ENCODE measurements around the gene TSC2.
"Not testable (repeated sequence)": the region's sequence is repeated elsewhere in the genome, so short reads cannot be mapped to it uniquely, and the experiment has no call there.

DNA sequence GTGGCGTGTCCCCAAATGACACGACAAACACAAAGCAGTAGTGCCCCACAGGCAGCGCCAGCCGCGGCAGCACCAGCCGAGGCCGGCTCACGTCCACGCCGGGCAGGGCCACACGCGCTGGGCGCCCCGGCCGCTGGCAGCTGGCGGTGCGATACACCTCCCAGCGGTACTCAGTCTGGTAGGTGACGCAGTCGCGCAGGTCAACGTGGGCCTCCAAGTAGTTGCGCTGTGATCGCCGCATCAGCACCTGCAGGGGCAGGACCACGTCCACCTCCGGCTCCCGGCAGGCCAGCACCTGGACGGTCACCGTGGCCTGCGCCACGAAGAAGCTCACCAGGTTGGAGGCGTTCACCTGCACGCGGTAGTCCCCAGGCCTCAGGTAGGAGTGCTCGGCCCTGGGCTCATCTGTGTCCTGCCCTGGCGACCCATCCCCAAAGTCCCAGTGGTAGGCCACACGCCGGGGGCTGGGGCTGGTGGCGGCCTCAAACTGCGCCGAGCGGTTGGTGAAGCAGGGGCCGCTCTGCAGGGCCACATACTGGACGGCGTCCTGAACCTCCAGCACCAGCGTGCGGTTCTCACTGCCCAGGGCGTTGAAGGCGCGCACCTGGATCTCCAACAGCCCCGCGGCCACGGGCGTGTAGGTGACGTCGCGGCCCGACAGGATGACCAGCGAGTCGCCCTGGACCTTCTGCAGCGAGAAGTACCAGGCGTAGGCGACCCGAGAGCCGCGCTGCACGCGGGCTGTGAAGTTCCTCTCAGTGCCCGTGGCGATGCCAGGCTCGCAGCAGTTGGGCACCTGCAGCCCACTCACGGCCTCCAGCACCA, 60.9 kb downstream of the TSC2 start:
- TF ChIP-seq, protein P1, sequence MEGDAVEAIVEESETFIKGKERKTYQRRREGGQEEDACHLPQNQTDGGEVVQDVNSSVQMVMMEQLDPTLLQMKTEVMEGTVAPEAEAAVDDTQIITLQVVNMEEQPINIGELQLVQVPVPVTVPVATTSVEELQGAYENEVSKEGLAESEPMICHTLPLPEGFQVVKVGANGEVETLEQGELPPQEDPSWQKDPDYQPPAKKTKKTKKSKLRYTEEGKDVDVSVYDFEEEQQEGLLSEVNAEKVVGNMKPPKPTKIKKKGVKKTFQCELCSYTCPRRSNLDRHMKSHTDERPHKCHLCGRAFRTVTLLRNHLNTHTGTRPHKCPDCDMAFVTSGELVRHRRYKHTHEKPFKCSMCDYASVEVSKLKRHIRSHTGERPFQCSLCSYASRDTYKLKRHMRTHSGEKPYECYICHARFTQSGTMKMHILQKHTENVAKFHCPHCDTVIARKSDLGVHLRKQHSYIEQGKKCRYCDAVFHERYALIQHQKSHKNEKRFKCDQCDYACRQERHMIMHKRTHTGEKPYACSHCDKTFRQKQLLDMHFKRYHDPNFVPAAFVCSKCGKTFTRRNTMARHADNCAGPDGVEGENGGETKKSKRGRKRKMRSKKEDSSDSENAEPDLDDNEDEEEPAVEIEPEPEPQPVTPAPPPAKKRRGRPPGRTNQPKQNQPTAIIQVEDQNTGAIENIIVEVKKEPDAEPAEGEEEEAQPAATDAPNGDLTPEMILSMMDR (conservative IDR thresholded peaks at IDR 0.05 in 1 of 2, IDR thresholded peaks at IDR 0.05 in 1 of 2; ENCODE audit: low read depth in 1 of 2, low read length in 2 of 2), result not testable (repeated sequence)
- not testable (repeated sequence) for TF ChIP-seq EZH2 (IDR thresholded peaks at IDR 0.05; ENCODE audit: low read length, missing control alignments)
